Mucosa of gallbladder (tissue), 1 donor: ENCODE data around the gene HOXA7. TPM values are rescaled to one million over a fixed set of nuclear protein-coding genes. Genes with fewer than 3 reads are reported as not detected.
A peak's percentile ranks its signal among the peaks of the same experiment; 100 is the strongest.

ENCODE experiments used
- DNase-seq: peaks from one replicate; pipeline ENCODE4 v3.0.0-alpha.2; 2020; ENCODE audit warnings: low spot score
- total RNA-seq: library from RNA; stranded (reverse); gene quantifications from one replicate; pipeline ENCODE4 v1.2.1, GENCODE V29; 2021
- donor health status: DM: no; HTN: no; CAD: no.

Gene HOXA7
- total RNA-seq, 1 donor from 2014 or later = not detected

DNA sequence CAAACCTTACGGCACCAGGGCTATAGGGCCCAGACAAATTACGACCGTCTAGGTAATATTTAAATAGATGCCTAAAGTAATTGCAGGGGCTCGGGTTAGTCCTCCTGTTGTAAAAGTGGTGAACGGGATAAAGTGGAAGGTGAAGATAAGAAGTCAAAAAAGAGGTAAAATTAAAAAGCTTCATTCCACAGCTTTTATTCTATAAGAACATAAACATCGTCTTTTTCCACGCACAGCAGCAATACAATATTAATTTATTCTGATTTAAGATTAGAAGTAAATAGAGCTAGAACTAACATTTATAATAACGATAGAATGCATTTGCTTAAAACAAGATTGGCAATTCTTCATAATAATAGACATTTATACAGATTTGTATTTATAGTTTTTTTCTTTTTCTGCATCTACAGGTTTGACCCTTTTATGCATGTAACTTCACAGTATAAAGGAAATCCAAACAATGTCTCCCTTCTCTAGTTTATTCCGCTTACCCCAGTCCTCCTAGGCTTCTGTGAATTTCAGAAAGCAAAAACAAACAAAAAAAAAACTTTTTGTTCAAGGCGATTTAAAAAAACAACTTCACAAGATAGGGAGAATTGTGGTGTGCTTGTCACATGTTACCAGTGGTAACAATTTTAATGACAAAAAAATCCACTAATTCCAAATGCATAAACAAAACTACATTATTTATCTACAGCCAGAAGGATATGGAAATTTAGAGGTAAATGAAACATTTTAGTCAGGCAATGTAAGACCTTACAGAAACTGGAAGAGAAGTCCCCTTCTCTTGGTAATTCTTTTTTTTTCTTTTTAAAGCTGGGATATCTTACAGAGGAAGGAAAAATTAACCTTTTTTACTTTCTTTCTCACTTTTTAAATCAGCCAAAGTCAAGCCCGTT is 14.2 kb upstream of the HOXA7 start:
- DNase-seq = no peak

DNA sequence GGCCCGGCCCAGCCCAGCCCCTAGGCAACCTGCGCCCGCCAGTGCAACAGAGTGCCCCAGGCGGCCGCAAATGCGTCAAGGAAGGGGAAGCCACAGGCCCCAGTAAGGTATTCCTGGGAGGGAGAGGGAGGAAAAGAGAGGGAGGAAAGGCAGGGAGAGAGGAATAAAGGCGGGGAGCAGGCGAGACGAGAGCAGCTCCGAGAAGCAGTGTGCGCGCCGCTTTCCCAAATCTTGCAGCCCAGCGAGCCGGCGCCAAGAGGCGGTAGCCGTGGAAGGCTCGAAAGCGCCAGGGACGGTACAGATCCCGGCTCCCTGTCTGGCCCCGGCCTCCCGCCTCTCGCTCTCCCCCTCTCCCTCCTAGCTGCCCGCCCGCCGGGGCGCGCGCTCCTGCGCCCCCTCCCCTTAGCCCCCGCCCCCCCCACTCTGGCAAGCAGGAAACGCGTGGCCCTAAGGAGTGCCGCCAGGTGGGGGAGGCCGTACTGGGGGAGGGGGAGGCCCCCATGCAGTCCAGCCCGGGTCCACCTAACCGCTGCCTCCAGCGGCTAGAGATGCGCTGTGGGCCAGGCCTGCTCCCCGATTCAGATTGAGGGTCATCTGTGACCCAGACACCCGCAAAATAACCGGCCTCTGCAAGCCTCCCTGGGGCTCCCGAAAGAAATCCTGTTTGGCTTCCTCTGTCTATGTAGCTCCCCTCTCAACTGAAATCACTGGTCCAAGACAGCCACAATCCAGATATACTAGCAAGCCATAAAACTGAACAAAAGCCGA is 13.4 kb upstream of the HOXA7 start:
- no peak for DNase-seq

DNA sequence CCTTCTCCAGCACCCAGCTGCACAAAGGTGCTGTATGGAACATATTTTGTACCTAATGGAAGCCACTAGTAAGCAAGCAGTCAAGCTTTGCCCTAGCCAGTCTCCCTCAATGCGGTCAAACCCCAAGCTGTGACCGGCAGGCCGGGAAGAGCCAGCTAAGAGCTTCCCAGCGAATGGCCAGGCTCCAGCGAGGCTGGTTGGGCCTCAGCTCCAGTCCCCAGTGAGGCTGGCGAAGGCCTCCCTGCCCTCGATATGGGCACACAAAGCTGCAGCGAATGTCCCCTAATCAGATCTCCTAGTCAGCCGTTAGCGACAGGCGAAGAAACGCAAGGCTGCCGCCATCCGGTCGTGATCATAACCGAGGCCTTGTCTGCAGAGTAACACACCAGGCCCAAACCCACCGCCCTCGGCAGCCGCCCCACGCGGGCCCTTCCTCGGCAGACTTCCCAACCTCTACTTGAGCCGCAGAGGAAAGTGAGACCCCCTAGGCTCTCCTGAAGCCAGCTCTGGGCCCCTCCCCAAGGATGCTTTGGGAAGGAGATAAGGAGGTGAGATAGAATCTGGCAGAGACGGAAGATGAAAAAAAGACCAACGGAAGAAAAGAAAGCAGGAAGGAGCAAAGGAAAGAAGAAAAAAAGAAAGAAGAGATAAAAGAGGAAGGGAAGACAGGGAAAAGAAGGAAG is 11.9 kb upstream of the HOXA7 start:
- no peak for DNase-seq

DNA sequence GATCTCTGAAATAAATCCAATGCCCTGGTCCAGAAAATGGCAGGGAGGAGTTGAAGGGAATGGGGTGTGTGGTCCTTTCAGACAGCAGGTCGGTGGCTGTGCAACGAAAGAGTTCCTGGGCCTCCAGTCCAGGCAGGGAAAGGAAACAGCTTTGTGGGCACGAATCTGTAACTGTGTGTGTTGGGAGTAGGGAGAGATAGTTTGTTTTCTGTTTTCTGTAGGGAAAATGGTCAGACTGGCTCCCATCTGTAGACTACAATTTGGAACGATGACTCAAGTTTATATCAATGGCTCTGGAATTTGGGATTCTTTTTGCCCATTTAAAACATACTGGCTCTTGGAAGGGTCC is 11.4 kb upstream of the HOXA7 start:
- no peak for DNase-seq

DNA sequence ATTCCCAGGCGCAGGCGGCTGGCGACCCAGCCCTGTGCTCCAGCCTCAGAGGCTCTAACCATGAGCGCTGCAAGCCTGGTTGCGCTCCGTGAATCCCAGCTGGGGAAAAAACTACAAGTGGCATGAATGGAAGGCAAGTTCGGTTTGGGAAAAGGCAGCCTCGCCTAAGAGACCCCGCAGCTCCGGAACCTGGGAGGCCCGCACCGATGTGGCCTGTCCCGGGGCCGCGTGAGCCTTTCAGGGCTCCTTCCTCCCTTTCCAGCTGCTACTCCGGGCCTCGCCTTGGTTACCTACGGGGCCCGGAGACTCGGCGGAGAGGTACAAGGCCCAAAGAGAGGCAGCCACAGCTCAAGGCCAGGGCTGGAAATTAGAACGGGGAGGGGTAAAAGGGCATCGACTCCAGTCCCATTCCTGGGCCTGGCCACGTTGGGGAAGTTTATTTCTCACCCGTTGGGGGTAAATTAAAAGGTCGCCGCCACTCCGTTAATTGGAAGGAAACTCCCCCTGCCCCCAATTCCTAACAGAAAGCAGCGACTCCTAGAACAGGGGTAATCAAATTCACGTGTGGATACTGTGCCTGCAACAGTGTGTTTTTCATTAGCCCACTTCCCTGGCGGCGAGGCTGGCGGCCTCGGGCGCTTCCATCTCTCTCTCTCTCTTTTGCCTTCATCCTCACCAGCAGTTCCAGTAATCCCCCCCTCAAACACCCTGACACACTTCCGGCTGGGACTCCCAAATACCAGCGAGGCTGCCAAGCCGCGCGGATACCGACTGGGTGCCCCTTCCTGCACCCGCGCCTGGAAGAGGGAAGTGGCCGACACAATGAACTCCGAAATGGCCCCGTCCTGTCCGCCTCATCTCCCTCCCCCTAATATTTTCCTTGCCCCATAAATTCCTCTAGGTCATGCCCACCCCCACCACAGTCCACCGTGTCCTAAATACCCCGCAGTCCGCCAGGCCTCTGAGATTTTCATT is 10.3 kb upstream of the HOXA7 start:
- no peak for DNase-seq

DNA sequence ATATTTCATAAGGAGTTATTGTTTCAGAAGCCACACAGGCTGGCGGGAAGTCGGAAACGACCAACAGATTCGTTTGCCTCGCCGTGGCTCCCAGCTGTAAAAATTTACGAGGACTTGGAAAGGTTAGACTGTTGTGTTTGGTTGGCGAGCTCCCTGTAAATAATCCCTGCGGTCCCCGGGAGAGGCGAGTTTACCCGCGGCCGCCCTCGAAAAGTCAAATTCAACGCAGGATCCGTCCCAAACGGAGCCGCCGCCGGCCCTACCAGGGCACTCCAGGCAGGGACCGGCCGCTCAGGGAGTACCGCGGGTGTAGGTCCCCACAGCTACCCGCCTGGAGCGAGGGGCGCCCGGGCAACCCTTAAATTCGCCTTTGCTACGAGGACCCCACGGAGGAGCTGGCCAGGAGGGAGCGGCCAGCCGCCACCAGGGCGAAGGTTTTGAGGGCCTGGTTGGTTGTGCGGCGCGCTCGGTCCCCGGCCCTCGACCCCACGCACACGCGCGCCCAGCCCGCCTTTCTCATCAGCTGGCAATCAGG is 9.6 kb upstream of the HOXA7 start:
- no peak for DNase-seq

DNA sequence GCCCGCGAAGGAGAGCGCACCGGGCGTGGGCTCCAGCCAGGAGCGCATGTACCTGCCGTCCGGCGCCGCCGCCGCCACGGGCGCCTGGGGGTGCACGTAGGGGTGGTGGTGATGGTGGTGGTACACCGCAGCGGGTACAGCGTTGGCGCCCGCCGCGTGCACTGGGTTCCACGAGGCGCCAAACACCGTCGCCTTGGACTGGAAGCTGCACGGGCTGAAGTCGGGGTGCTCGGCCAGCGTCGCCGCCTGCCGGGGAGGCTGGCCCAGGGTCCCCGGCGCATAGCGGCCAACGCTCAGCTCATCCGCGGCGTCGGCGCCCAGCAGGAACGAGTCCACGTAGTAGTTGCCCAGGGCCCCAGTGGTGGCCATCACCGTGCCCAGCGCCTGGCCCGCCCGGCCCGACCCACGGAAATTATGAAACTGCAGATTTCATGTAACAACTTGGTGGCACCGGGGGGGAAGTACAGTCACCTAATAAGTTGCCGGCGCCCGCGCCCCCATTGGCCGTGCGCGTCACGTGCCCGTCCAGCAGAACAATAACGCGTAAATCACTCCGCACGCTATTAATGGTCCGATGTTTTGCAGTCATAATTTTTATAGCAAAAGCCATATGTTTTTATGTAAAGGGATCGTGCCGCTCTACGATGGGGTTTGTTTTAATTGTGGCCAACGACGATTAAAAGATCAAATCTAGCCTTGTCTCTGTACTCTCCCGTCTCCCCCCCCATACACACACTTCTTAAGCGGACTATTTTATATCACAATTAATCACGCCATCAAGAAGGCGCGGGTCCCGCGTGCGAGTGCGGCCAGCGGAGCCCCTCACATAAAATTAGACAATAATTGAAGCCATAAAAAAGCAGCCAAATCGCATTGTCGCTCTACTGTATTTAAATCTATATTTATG is 8.9 kb upstream of the HOXA7 start, which contains the start of gene HOXA9:
TSS of gene HOXA9 (minus strand) at position 449 of the 907 bp plus-strand sequence. CDS start at position 369, 80 bp downstream.
- no peak for DNase-seq

DNA sequence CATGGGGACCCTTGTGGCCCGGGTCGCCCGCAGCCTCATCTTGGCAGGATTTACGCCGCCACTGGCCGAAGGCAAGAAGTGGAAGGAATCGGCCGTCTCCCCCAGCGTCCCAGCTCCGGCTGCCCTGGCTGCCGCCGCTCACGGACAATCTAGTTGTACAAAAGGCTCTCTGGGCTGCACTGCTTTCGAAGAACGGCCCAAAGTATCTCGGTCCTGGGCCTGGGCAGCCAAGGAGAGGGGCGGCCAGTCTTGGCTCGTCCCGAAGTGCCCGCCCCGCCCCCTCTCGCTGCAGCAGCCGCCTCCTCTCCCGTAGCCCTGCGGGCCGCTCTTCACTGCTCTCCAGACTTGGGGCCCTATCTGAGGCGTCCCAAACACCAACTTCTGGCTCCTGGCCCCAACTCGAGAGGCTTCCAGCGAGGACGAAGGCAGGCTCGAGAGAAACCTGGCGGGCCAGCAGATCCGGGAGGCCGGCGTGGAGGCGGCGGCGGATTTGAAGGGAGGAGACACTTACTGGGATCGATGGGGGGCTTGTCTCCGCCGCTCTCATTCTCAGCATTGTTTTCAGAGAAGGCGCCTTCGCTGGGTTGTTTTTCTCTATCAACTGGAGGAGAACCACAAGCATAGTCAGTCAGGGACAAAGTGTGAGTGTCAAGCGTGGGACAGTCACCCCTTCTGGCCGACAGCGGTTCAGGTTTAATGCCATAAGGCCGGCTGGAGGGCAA is 8.1 kb upstream of the HOXA7 start:
- DNase-seq = no peak

DNA sequence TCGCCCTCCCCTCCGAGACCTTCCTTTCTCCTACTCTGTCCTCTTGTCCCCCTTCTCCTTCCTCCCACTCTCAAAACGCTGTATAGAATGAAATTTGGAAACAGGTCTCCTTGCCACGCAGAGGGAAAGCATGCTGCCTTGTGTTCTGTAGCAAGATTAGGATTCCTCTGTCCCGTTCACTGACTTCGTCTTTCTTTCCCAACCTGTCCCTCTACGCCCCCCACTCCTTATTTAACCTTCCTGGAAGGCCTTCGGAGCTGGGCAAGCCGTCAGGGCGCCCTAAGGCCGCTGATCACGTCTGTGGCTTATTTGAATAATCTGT is 7.5 kb upstream of the HOXA7 start:
- DNase-seq = no peak

DNA sequence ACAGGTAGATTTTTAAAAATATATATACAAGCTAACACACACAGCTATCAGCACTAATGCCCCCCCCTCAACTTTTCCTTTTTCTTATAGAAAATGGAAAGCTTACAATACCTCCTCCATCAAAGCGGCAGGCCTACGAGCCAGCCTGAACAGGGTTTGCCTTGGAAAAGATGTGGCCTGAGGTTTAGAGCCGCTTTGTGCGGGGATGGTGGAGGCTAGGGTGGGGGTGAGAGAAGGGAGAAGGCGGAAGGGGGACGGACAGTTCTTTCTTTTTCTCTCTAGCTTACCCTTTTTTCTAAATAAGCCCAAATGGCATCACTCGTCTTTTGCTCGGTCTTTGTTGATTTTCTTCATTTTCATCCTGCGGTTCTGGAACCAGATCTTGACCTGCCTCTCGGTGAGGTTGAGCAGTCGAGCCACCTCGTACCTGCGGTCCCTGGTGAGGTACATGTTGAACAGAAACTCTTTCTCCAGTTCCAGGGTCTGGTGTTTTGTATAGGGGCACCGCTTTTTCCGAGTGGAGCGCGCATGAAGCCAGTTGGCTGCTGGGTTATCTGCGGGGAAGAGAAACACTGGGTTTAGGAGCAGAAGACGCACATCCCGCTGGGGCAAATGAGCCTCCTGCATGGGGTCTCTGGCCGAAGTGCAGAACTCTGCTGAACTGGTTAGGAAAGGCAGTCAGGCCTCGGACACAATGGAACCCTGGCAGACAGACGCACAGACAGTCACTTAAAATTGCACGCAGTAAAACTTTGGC is 7.0 kb upstream of the HOXA7 start:
- no peak for DNase-seq

DNA sequence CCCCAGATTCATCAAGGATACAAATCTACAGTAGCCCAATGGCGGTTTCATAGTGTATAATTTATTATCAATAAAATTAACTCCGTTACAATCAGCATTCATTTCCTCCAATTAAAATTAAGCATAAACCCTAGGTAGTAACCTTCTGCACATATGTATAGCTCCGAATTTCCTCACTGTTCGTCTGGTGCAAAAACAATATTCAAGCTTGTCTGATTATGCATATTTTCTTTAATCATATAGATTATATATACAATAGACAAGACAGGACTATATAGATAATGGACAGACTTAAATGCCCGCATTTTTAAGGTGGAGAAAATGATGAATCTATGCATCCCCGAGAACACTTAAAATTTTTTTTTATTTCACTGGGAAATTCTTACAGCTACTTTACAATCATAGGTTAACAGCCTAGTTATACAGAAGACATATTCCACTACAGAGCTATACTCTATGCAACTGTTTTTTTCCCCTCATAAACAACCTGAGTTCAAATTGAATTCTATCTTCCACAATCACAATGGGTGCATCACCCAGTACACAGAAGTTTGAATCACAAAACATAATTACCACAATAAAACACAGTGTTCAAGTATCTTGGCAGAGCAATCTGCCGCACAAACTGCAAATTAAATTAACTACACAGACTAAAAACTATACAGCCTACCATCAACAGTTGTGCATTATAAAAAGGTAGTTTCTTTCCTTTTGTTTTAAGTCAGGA is 6.2 kb upstream of the HOXA7 start:
- DNase-seq = no peak

DNA sequence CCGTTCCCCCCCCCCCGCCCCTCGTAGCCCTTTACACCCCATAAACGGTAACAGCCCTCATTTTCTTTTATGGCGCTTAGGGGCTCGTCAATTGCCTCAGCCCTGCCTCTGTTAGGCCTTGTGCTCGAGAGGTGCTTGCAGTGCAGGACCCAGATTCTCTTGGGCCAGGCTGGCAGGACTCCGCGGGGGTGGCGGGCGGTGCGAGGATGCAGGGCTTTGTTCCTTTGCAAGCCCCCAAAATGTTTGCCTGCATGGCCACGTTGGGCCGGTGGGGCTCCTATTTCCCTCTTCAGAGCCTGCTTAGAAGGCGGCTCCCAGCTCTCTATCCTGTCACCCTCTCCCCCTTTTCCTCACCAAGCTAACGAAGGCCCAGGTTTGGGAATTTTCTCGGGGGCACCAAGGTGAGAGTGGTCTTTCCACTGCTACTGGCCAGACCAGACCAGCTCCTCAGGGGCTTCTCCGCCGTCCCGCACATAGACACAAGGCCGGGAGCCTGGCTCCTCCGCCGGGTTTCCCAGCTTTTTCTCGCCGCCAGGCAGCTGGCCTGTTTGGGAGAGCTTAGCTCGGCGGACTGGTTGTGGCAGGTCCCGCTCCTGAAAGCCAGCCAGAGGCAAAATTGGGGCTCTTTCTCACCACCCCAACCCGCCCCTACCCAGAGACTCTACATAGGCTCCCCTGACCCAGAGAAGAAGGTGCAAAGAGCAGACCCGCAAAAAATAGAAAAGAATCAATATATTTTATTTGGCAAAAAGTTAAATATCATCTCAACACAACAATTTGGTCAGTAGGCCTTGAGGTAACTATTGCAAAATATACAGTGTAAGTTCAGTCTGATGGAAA is 5.5 kb upstream of the HOXA7 start:
- no peak for DNase-seq

DNA sequence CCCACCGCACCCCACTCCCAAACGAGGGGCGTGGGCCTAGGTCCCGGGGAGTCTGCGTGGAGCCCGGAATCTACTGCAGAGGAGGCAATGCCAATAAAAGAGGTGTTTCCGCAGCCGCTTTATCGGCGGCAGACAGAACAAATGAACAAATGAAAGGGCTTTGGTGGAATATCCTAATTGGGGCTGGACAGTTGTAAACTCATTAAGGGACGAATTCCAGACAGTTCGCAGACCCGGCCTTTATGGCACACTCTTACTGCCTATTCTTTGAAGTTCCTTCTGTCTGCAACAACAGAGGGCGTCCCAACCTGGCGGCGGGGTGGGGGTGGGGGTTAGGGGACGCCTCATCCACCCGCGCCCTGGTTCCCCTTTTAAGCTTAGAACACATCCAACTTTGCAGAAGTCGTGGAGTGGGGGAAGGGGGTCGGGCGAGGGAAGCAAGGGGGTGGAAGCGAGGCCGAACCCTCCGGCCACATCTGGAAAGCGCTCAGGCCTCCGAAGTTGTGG is 4.8 kb upstream of the HOXA7 start:
- no peak for DNase-seq

DNA sequence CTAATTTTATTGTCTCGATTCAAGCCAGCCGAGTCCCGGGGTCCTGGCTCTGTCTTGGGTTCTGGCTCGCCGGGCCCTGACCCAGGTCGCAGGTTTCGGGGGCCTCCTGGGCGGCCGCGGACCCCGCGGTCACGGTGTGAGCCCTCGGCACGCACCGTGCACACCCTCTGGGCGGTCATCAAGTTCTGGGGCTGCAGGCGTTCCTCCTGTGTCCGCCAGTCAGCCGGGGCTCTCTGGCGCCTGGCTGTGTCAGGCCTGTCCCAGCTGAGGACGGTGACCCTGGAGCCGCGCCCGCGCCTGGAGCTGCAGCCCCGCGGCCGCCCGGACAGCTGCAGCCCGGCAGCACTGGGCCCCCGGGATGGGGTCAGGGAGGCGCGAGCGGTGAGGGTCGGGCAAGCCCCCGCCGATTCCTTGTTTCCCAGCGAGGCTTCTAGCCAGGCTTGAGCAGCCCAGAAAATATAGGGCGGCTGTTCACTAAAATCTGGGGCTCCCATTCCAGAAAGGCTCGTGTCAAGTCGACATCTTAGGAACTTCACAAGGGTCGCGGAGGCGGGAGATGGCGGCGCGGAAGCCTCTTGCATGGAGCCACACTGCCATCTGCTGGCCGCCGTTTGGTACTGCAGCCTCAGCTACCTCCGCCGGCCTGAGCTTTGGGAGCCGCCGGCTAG is 4.2 kb upstream of the HOXA7 start:
- peak; percentile 72 for DNase-seq

DNA sequence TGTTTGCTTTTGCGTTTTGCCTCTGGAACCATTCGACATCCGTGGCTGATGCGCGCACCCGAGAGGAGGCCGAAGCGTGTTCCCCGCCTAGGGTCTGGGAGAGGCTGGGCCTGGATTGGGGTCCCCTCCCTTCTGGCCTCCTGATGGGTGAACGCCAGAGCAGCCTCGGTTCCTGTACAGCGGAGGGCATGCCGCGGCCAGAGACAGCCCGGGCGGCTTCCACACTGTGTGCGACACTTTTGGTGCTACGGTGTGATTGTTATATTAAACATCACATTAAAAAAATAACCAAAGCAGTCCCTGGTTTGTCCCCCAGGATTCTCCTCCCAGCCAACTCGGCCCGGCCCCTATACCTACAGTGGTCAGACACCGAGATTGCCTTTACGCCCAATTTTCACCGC is 3.7 kb upstream of the HOXA7 start:
- DNase-seq = no peak
